SK-N-MC (cell line): Measurements from ENCODE around the gene DALRD3.

Experiments
- DNase-seq: peaks from one replicate; pipeline ENCODE4 v3.0.0-alpha.2; 2011; ENCODE audit warnings: low read depth, low spot score
- H3K27ac ChIP-seq: fragments of 200-600 bp; sonication (generic); 2 replicates; pipeline ENCODE4 v1.5.1; 2016; ENCODE audit warnings: mixed run types
- H3K36me3 ChIP-seq: fragments of 200-600 bp; sonication (generic); 2 replicates; pipeline ENCODE4 v1.6.1; 2017; ENCODE audit warnings: antibody characterized with exemption, low read length, mixed read lengths; ENCODE audit not compliant: insufficient read depth
- H3K4me3 ChIP-seq: fragments of 200-600 bp; sonication (generic); 2 replicates; pipeline ENCODE4 v1.5.1; 2016
- H3K9ac ChIP-seq: fragments of 200-600 bp; sonication (generic); 2 replicates; pipeline ENCODE4 v1.8.0; 2017; ENCODE audit warnings: mixed run types, mixed read lengths; ENCODE audit not compliant: insufficient read length
- H3K9me3 ChIP-seq: fragments of 200-600 bp; sonication (generic); 2 replicates; pipeline ENCODE4 v1.6.1; 2017; ENCODE audit warnings: low read depth, mild to moderate bottlenecking, antibody characterized with exemption, low read length, moderate library complexity, mixed read lengths
- EZH2 ChIP-seq: fragments of 200-600 bp; sonication (generic); IDR thresholded peaks from one replicate; pipeline ENCODE4 v1.6.1; 2017; ENCODE audit warnings: antibody characterized with exemption
- FOXP2 ChIP-seq: optimal IDR thresholded peaks from 2 replicates; pipeline ENCODE3; 2011; ENCODE audit warnings: mild to moderate bottlenecking, moderate library complexity; ENCODE audit not compliant: insufficient read depth; ENCODE audit errors: extremely low read length, control extremely low read depth
- POLR2AphosphoS5 ChIP-seq: IDR thresholded peaks from 2 replicates; pipeline ENCODE4 v1.6.1; 2012; ENCODE audit warnings: mild to moderate bottlenecking, low read depth, low read length, borderline replicate concordance

The DALRD3 gene

DNA sequence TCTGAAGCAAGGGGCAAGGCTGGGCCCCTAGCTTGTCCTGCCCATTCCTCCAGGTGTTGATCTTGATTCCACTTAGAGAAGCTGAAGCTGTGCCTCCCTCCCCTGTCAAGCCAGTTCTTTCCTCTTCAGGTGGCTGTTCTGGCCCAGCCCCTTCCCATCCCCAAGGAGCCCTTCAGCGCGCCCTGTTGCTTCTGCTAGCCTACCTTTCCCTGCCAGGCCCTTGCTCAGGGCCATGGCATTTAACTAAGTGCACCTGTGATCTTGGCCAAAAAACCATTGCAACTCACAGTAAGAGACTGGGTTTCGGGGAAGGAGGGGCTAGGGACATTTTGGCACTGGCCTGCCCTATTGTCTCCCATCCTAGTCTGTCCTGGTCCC lies 13.1 kb downstream of the DALRD3 start:
- Histone ChIP-seq H3K27ac (no peak overlapping the region), H3K36me3 (no peaks in the 10 kb centered on the region), H3K4me3 (no peak overlapping the region), H3K9me3 (no peaks in the 10 kb centered on the region), H3K9ac (no peak overlapping the region)
- no peak for DNase-seq
- no peak for TF ChIP-seq FOXP2
- TF ChIP-seq POLR2AphosphoS5 = no peak
- no peak for TF ChIP-seq EZH2

DNA sequence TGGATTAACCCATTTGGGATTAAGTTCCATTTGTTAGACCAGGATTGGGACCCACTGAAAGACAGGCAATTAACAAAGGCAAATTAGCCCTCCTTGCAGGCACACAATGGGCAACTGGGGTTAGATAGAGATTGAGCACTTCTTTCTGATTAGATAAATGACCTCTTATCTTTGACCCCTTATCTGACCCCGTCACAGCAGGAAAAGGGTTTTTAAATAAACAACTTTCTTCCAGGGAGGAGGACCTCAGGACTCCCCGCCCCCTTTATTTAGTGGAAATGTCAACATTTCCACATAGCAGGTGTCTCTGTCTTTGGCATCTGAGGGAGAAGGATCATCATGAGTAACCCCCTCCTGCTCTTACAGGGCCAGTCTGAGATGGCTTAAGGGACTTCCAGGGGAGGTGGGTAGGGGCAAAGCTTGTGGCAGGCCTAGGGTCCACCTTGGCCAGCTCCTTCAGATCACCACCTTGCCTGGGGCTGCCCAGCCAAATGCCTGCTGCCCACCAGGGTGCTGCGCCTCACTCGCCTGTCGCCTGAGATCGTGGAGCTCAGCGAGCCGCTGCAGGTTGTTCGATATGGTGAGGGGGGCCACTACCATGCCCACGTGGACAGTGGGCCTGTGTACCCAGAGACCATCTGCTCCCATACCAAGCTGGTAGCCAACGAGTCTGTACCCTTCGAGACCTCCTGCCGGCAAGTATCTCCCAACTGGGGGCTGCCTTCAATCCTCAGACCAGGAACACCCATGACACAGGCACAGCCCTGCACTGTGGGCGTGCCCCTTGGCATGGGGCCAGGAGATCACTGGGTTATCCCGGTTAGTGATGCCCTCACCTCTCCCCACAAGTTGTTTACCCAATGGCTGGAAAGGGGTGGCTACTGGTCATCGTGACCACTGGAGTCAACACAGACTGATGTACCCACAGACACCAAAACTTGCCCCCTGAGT lies 13.8 kb downstream of the DALRD3 start:
- Histone ChIP-seq H3K4me3 (no peak overlapping the region), H3K9ac (no peak overlapping the region), H3K36me3 (no peaks in the 10 kb centered on the region), H3K9me3 (no peaks in the 10 kb centered on the region), H3K27ac (no peak overlapping the region)
- TF ChIP-seq EZH2 = no peak
- no peak for TF ChIP-seq FOXP2
- no peak for TF ChIP-seq POLR2AphosphoS5
- DNase-seq = no peak

DNA sequence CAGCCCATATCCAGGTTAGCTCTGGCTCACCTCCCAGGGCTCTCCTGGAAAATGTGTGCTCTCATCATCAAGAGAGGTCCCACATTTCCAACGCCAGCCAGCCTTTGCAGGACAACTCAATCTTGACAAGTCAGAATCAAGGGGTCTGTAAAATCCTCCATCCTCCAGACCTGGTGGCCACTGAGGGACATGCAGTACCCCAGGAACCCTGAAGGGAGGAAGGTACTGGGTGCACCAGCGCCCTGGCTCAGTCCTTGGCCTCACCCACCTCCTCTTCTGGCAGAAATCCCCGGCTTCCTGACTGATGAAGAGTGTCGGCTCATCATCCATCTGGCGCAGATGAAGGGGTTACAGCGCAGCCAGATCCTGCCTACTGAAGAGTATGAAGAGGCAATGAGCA lies 17.2 kb downstream of the DALRD3 start:
- no peak overlapping the region for H3K4me3 ChIP-seq
- no peak for DNase-seq
- no peaks in the 10 kb centered on the region for H3K9me3 ChIP-seq
- no peak overlapping the region for H3K9ac ChIP-seq
- TF ChIP-seq POLR2AphosphoS5 (no peak), FOXP2 (no peak), EZH2 (no peak)
- no peaks in the 10 kb centered on the region for H3K36me3 ChIP-seq
- H3K27ac ChIP-seq = no peak overlapping the region

DNA sequence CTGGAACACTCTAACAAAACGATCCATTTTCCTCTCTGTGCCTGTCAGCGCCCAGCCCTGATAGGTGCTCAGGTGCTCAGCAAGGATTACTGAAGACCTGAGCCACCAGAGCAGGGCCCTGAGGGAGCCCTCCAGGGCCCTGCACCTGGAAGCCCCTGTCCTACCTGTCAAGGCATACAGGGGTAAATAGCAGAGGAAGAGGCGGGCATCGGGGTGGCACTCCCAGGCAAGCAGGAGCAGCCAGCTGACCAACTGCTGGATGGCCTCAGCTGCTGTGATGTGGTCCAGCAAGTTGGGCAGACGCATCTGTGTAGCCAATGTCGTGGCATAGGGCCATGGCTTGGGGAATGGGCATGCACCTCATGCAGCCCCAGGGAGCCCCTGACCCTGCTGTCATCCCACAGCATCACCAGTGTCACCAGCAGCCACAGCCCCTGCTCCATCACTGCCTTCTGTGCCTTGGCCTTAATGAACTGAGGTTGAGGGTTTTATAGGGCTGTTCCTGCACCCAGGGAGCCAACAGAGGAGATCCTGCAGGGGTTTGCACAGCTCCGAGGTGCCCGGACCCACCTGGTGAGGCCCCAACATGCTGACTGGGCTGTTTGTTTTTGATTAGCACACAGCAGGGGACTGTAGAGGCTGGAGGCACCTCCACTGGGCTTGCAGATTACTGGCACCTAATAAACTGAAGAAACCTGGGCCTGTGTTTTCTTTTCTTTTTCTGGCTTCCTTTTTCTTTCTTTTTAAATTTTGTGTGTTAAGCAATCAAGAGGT lies 19.1 kb downstream of the DALRD3 start:
- Histone ChIP-seq H3K27ac (no peak overlapping the region), H3K9ac (no peak overlapping the region)

DNA sequence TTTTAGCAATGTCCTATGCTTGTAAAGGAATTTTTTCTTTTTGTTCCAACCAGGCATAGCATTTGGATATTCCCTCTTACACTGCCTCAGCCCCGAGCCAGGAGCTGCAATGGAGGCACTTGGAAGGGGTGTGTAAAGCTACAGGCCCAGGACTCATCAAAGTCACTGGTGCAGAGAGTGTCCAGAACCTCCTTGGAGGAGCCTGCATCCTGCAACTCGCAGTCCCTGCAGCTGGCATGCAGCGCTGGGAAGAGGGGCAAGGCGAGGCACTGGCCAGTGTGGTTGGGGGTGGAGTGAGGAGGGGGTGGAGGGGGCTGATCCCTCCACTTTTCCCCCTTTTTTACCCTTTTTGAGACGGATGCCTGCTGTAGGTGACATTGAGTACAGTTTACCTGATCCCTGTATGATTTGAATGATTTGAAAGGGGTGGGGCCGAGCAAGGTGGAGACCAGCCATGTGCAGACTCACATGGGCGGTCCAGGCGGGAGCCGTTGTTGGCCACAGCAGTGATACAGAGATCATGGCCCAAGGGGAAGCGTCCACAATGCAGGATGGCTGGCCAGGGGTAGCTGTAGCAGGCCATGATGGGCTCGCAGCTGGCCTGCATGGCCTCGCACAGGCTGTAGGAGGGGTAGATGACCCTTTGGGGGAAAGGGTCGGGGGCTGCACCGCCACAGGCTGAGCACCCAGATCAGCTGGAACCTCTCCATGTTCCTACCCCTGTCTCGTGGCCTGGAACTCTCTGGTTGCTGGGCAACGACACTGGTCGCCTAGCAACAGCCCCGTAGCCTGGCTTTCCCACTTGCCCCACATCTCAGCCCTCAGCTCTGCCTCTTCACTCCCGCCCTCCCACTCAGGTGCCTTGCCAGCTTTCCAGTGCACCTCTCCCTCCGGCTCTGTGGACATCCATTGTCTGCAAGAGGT lies 20.4 kb downstream of the DALRD3 start:
- Histone ChIP-seq H3K9me3 (no peaks in the 10 kb centered on the region), H3K36me3 (no peaks in the 10 kb centered on the region), H3K4me3 (no peak overlapping the region), H3K9ac (no peak overlapping the region), H3K27ac (no peak overlapping the region)
- TF ChIP-seq FOXP2 = no peak
- TF ChIP-seq EZH2 = no peak
- TF ChIP-seq POLR2AphosphoS5 = no peak
- no peak for DNase-seq

More for the DNA sequence above, 19.1 kb downstream of the DALRD3 start:
- TF ChIP-seq EZH2 = no peak
- TF ChIP-seq POLR2AphosphoS5 = no peak
- no peak for TF ChIP-seq FOXP2
- H3K4me3 ChIP-seq = no peak overlapping the region
- H3K36me3 ChIP-seq = no peaks in the 10 kb centered on the region
- DNase-seq = no peak
- H3K9me3 ChIP-seq = no peaks in the 10 kb centered on the region

DNA sequence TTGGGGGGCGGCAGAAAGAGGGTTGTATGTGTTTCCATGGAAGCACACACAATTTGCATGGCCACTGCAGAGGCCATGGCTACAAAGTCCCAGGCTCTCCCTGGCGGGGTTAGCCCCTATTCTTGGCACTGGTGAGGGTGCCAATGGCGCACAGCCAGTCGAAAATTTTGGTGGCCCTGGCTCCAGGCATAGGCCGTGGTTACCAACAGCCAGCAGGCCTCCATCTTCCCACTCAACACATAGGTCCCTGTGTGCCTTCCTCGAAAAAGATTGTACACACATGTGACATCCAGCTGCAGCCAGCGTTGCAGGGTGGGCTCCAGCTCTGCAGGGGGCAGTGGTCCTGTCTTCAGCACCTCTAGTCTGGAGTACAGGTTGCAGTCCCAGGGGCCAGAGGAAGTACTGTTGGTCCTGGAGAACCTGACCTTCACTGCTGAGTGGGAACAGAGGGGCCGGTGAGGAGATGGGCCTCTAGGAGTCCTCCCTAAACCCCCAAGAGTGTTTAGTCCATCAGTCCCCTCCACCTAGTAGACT lies 21.2 kb downstream of the DALRD3 start:
- H3K4me3 ChIP-seq = no peak overlapping the region
- no peak overlapping the region for H3K27ac ChIP-seq
- DNase-seq = no peak
- no peak for TF ChIP-seq FOXP2
- no peak for TF ChIP-seq EZH2
- no peak for TF ChIP-seq POLR2AphosphoS5
- H3K36me3 ChIP-seq = no peaks in the 10 kb centered on the region
- no peak overlapping the region for H3K9ac ChIP-seq
- no peaks in the 10 kb centered on the region for H3K9me3 ChIP-seq

DNA sequence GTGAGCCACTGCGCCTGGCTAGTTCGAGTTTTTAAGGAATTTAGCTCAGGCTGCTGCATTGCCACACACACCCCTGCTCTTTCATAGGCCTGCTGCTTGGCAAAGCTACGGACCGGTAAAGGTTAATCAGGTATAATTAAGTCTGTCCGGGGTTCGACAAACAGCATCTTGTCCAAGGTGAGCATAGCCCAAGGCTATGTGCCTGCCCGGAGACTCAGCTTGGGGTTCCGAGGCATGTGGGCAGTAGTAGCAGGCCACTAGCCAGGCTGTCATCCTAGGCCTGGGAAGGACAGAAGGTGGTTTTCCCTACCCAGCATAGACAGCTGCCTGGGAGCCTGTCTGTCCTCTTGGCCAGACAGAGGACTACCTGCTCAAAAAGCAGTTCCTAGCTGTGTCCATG lies 21.7 kb downstream of the DALRD3 start:
- Histone ChIP-seq H3K9me3 (no peaks in the 10 kb centered on the region), H3K36me3 (no peaks in the 10 kb centered on the region), H3K27ac (no peak overlapping the region), H3K4me3 (no peak overlapping the region), H3K9ac (no peak overlapping the region)
- no peak for DNase-seq
- TF ChIP-seq EZH2 (no peak), POLR2AphosphoS5 (no peak), FOXP2 (no peak)

DNA sequence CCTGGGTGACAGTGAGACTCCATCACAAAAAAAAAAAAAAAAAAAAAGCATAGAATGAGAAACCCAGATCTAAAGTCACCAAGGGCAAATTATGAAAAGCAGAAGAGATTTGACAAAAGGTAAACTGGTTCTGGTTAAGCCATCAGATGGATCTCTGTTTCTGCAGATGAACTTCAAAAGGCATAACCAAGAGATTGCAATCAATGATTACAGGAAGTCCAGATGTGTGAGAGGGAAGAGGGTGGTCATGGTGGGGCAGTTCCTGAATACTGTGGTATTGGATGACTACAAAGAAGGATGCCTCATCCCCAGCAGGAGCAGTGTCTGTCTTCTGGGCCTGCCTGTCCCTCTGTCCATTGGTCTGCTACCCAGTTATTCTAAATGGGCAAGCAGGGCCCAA lies 24.5 kb downstream of the DALRD3 start:
- Histone ChIP-seq H3K4me3 (no peak overlapping the region), H3K9ac (no peak overlapping the region), H3K27ac (no peak overlapping the region), H3K36me3 (no peaks in the 10 kb centered on the region), H3K9me3 (no peaks in the 10 kb centered on the region)
- TF ChIP-seq POLR2AphosphoS5 = no peak
- TF ChIP-seq FOXP2 = no peak
- DNase-seq = no peak
